GM19351 (cell line): ENCODE results near the gene ATG16L1.
A peak's percentile ranks its signal among the peaks of the same experiment; 100 is the strongest.

Experiments
- ATAC-seq: cut with Tn5 transposase; IDR thresholded peaks from one replicate; pipeline ENCODE4 v1.9.1; 2021; ENCODE audit warnings: mild to moderate bottlenecking, moderate library complexity; ENCODE audit not compliant: unreplicated experiment

The ATG16L1 gene

GRCh38 chr2:233226511-233227031, 24.9 kb upstream of the ATG16L1 start:
- no peak for ATAC-seq

DNA sequence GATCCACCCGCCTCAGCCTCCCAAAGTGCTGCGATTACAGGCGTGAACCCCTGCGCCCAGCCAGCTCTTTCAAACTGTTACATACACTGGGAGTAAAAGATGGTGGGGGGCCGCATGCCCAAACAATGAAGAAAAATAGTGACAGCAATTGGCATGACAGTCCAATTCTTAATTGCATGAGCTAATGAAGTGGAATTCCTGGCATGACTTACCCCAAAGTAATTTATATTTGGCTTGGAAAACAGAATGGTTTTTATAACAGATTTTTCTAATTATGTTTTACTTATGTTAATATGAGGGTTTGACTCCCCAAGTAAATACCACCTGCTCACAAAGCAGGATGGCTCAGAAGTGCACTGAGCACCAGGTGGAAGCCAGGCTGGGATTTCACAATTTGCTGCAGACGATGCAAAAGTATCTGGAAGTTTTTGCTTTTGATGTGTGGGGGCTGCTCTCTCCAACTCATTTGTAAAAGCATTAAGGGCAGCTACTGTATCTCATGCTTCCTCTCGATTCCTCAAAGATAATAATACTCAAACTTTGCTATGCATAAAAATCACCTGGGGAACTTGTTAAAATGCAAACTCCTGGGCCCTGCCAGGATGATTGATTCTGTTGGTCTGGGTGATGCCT, 24.0 kb upstream of the ATG16L1 start:
- no peak for ATAC-seq

DNA sequence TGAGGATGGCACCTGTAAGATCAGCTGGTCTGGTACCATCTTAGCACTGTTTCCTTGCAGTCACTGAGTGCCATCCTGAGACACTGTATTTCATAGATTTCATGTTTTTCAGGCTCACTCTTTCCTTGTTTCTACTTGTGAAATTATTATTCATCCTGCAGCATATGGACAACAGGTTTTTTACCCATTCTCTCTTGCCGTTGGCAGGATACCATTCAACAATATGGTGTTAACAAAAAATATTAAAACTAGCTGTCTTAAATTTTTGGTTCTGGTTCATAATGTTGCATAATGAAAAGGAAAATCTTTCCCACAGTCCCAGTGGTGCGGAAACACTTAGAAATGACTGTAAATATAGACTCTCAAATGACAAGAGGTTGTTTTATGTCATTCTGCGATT, 23.1 kb upstream of the ATG16L1 start:
- no peak for ATAC-seq

GRCh38 chr2:233233618-233234230, 17.7 kb upstream of the ATG16L1 start:
- ATAC-seq, result no peak

- ATAC-seq, result no peak
Observed at GRCh38 chr2:233234264-233234663, 17.2 kb upstream of the ATG16L1 start.

DNA sequence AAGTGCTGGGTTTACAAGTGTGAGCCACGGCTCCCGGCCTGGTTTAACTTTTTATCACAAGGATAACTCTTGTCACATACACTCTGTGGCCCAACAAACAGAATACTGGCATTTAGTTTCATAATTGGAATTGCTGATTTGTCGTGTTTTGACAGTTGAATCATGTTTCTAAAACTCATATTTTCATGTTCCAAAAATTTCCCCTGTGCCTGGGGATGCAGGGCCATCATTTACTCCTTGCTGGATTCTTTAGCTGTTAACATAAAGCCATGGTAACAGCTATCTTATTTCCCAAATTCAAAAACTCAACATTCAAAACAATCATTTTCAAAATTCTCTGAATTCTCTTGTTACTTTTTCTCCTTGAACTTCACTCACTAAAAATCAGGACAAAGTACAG, 16.5 kb upstream of the ATG16L1 start:
- no peak for ATAC-seq

GRCh38 chr2:233235977-233236376, 15.5 kb upstream of the ATG16L1 start:
- ATAC-seq, result no peak

DNA sequence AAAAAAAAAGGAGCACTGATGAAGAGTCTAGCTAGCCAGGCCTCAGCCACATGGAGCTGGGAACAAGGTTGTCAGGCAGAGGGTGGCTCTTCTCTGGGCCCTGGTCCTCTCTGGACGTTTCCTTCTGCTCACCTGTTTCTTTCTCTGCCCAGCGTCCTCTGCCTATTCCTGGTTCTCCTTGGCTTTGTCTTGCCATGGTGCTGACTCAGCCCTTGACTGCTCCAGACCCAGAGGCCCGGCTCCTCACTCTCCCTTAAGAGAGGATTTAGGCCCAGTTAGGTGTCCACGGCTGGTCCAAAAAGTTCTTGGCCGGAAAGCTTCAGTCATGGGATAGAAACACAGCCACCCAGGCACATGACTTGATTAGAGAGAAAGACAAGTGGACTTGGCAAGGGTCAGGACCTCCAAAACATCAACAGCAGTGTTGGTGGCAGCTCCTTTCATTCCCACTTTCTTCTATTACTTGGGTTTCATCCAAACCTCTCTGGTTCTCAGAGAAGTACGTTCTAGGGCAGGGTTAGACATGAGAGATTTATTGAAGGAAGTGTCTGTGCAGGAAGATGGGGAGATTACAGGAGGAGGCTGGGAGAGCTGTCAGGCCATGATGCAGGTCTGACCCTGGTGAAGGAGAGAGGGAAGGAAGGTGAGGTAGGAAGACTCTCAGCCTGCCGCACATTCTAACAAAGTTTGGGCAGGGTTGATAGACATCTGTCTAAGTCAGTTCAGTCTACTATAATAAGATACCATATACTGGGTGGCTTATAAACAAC, 14.5 kb upstream of the ATG16L1 start:
- no peak for ATAC-seq

DNA sequence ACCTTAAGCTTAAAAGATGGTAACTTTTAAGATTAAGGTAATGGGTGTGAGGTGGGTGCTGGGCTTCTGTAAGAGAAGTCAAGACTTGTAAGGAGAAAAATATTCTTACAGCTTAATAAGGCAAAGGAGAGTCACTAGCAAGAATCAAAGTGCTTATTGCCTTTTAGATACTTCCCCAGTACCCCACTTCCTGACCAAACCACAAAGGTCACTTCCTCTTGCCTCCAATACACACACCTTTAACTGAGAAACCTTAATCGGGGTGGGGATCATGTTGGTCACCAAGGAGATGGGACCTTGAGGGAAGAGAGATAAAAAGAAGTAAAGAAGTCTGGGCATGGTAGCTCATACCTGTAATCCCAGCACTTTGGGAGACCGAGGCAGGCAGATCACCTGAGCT, 10.6 kb upstream of the ATG16L1 start:
- no peak for ATAC-seq

DNA sequence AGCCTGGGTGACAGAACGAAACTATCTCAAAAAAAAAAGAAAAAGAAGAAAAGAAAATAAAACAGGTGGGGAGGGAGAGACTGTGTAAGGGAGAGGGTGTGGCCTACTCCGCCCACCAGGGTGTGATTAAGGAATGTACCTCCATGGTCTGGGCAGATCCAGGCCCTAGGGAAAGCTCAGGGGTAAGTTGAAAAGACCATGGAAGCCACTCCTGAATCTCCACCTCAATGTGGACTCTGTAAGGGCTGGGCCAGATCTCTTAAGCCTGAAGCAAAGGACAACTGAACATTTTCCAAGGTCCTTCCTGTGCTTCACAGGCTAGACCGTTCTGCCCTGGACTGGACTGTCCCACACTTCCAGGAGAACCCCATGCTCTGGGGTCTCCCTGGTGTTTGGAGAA, 9.7 kb upstream of the ATG16L1 start:
- ATAC-seq, result no peak

DNA sequence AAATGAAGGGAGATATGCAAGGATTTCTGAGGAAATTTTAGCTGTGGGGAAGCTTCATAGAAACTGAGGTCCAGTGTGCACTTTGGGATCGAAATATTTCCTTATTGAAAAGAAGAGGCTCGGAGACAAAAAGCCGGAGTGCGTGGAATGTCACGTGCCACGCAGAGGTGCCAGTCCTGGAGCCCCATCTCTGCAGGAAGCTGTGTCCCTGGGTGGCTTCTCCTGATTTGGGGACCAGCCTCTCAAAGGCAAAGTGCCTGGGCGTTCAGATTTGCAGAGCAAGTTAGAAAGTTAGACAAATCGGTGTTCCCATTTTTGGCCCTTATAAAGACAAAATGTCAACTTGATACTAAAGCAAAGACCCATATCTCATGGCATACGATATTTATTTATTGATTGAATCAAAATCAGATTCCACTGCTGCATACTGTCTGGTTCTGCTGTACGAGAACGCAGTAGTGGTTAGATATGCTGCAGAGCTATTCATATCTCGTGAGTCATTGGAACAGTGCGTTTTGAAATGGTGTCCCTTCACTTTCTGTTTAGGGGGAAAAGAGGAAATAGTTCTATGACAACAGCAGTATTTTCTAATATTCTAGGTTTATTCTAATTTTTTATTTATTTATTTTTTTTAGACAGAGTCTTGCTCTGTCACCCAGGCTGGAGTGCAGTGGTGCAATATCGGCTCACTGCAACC, 9.1 kb upstream of the ATG16L1 start:
- ATAC-seq, result no peak

DNA sequence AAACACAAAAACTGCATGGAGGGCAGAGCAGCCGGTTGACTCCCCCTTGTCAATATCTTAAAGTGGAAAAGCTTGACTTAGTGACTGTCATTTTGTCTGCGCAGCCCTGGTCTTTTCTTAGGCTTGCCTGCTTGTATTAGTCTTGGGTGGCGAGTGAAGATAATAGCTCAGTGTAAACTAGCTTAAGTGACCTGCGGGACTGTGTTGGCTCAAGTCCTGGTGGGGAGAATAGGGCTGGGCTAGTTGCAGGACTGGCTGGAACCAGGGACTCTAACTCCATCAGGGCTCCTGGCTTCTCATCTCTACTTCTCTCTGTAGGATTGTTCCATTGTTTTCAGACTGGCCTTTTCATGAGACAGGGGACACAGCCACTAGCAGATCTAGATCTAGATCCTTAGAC, 8.1 kb upstream of the ATG16L1 start:
- no peak for ATAC-seq

DNA sequence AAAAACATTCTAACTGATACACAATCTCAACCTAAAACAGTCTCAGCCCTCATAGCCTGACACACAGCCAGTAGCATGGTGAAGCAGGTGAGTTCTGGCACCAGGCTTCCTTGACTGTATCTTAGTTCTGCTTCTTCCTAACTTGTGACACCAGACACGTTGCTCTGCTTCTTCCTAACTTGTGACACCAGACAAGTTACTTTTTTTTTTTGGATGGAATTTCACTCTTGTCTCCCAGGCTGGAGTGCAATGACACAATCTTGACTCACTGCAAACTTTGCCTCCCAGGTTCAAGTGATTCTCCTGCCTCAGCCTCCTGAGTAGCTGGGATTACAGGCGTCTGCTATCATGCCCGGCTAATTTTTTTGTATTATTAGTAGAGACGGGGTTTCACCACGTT, 6.7 kb upstream of the ATG16L1 start:
- ATAC-seq, result no peak

DNA sequence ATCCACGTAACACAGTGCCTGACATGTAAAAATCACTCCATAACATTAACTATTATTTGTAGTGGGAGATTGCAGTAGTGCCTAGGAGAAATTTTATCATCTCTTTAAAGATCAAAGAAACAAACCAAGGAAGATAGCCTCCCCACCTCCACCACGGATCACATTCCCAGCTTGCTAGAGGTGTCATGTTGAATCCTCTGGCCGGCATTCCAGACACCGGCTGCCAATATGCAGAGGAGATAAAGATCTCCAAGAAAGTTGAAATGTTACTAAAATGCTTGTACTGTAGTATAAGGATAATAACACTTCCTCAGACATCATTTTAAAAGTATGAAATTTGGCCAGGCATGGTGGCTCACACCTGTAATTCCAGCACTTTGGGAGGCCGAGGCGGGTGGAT, 6.1 kb upstream of the ATG16L1 start:
- no peak for ATAC-seq

- ATAC-seq, result no peak
Observed at GRCh38 chr2:233247116-233247515, 4.4 kb upstream of the ATG16L1 start.

DNA sequence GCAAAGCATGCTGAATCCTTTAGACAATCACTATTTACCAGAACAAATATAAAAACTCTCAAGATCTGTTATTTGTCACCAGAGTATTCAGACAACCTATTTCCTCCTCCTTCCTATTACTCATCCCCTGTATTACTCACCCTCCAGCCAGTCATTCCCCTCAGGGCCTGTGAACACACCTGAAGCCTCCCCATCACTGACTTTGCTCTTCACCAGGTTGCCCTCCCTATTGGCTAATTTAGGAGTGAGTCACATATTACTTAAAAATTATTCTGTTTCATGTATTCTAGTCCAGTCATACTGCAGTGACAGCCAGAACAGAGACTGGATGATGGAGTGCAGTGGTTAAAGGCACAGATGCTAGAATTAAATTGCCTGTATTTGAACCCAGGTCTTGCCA, 3.7 kb upstream of the ATG16L1 start:
- ATAC-seq, result no peak

- no peak for ATAC-seq
Observed at GRCh38 chr2:233248999-233249398, 2.5 kb upstream of the ATG16L1 start.

GRCh38 chr2:233250568-233250967, 905 bp upstream of the ATG16L1 start:
- no peak for ATAC-seq

DNA sequence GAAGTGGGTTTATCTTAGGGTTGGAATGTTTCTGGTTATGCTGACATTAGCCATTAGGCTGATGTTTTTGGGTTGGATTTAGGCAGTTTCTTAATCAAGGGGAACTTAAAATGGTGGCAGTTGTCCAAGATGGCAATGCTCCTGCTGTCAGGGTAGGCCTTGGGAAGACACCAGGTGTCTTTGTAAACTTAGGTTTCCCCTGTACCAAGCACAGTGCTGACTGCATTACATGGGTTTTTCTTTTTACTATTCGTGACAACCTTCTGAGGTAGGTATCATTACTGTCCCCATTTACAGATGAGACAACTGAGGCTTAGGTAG, 528 bp upstream of the ATG16L1 start:
- peak; percentile 26 for ATAC-seq

- no peak for ATAC-seq
Observed at GRCh38 chr2:233252227-233252626, 754 bp downstream of the ATG16L1 start.

GRCh38 chr2:233255151-233255550, 3.7 kb downstream of the ATG16L1 start:
- no peak for ATAC-seq

DNA sequence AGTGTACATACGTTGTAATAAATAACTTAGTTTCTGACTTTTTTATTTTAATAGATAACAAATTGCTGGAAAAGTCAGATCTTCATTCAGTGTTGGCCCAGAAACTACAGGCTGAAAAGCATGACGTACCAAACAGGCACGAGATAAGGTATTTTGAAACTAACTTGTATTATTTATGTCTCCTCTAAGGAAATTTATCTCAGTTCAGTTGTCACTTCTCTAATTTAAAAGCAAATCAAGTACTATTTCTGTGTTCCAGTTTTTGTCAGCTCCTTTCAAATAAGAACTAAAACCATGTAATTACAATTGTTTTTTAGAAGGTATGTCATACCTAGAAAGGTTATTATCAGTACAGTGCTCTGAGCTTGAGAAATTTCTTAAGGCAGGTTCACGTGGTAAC, 4.6 kb downstream of the ATG16L1 start:
- no peak for ATAC-seq
